ENCODE measurements around the gene TMEM175.
"Not testable (repeated sequence)": the region's sequence is repeated elsewhere in the genome, so short reads cannot be mapped to it uniquely, and the experiment has no call there.

The TMEM175 gene

GRCh38 chr4:988726-989721 is 56.8 kb downstream of the TMEM175 start:
- DNase-seq (ENCODE audit: low read depth in 1 of 2, low spot score in 1 of 2): no peak

- no peak for DNase-seq (ENCODE audit: low read depth in 1 of 2, low spot score in 1 of 2)
Observed at GRCh38 chr4:989722-990471, 57.6 kb downstream of the TMEM175 start.

- no peak for DNase-seq (ENCODE audit: low read depth in 1 of 2, low spot score in 1 of 2)
Observed at GRCh38 chr4:990746-991367, 58.6 kb downstream of the TMEM175 start.

- no peak for DNase-seq (ENCODE audit: low read depth in 1 of 2, low spot score in 1 of 2)
Observed at GRCh38 chr4:991451-992296, 59.4 kb downstream of the TMEM175 start.

GRCh38 chr4:992297-993110 is 60.2 kb downstream of the TMEM175 start:
- DNase-seq (ENCODE audit: low read depth in 1 of 2, low spot score in 1 of 2): no peak

GRCh38 chr4:993111-994029 is 61.1 kb downstream of the TMEM175 start, which contains the start of gene SLC26A1:
TSS of gene SLC26A1 (minus strand) at chr4:993404. CDS start at chr4:991703, 1,701 bp downstream.
- no peak for DNase-seq (ENCODE audit: low read depth in 1 of 2, low spot score in 1 of 2)

GRCh38 chr4:995311-996026 is 63.2 kb downstream of the TMEM175 start:
- DNase-seq (ENCODE audit: low read depth in 1 of 2, low spot score in 1 of 2): no peak

GRCh38 chr4:996030-996996 is 64.1 kb downstream of the TMEM175 start:
- no peak for DNase-seq (ENCODE audit: low read depth in 1 of 2, low spot score in 1 of 2)

GRCh38 chr4:996997-997374 is 64.7 kb downstream of the TMEM175 start:
- no peak for DNase-seq (ENCODE audit: low read depth in 1 of 2, low spot score in 1 of 2)

- DNase-seq (ENCODE audit: low read depth in 1 of 2, low spot score in 1 of 2): no peak
Observed at GRCh38 chr4:997375-998071, 65.3 kb downstream of the TMEM175 start.

- no peak for DNase-seq (ENCODE audit: low read depth in 1 of 2, low spot score in 1 of 2)
Observed at GRCh38 chr4:998096-998691, 65.9 kb downstream of the TMEM175 start.

GRCh38 chr4:999240-999863 is 67.1 kb downstream of the TMEM175 start:
- DNase-seq (ENCODE audit: low read depth in 1 of 2, low spot score in 1 of 2): not testable (repeated sequence)

- DNase-seq (ENCODE audit: low read depth in 1 of 2, low spot score in 1 of 2): no peak
Observed at GRCh38 chr4:999882-1000425, 67.7 kb downstream of the TMEM175 start.

GRCh38 chr4:1000686-1001260 is 68.5 kb downstream of the TMEM175 start:
- no peak for DNase-seq (ENCODE audit: low read depth in 1 of 2, low spot score in 1 of 2)

Data from activated CD4-positive, alpha-beta T cell treated with anti-CD3 and anti-CD28 coated beads, Interleukin-2, amount 50 U/mL, for 24 hours (primary cell).